A204.1 (cell line): ENCODE results near the gene GNAI2.

Experiments used
- FAIRE-seq: peaks from 2 replicates; lab custom pipeline; 2012; peaks lifted over from hg19 to GRCh38; lab: Jason Lieb, UNC

Gene GNAI2

GRCh38 chr3:50298836-50299637, 63.0 kb downstream of the GNAI2 start, which contains the start of the genes HYAL3 and NAA80:
HYAL3 (minus strand) TSS chr3:50299405; CDS start chr3:50295602, 3,803 bp downstream.
NAA80 (minus strand) TSS chr3:50299405; CDS start chr3:50297463, 1,942 bp downstream.
- peak; percentile 99 for FAIRE-seq

DNA sequence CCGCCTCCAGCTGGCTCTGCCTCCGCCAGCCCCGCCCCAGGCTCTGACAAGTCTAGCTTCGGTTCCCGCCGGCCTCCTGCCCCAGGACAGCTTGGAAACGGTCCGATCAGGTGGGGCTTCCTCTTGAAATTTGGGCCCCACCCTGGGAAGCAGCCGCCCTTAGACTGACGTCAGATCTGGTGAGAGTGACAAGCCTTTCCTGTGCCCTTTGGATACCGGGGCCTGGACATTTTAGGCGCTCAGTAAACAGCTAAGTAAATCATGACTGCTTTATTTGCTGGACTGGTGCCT, 63.6 kb downstream of the GNAI2 start:
- FAIRE-seq, result no peak

DNA sequence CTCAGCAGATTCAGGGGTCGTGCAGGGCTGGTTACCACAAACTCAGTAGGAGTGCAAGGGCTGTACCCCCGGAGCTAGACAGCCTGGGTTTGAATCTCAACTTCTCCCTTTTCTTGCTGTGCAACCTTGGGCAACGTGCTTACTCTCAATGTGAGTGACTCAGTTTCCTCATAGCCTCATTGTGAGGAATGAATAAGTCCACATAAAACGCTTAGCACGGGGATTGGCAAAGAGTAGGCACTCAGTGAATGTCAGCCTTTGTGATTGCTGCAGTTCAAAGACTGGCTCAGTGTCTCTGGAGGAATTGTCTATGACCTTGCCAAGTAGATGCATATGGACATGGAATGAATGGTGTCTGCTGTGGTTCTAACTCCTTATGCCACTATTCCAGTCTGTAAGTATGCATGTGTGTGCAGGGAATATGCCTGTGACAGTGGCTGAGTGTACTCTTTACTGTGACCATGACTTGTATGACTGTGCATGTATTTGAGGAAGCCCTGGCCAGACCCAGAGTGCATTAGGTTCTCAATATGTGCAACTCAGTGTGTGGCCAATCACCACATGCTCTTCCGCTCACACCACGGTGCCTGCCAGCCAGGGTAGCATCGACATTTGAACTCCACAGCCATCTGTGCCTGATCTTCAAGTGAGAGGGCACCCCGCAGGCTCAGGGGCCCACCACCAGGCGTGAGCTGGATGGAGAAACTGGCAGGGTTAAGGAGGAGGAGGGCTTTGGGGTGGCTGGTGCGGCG, 64.1 kb downstream of the GNAI2 start:
- FAIRE-seq, result no peak

DNA sequence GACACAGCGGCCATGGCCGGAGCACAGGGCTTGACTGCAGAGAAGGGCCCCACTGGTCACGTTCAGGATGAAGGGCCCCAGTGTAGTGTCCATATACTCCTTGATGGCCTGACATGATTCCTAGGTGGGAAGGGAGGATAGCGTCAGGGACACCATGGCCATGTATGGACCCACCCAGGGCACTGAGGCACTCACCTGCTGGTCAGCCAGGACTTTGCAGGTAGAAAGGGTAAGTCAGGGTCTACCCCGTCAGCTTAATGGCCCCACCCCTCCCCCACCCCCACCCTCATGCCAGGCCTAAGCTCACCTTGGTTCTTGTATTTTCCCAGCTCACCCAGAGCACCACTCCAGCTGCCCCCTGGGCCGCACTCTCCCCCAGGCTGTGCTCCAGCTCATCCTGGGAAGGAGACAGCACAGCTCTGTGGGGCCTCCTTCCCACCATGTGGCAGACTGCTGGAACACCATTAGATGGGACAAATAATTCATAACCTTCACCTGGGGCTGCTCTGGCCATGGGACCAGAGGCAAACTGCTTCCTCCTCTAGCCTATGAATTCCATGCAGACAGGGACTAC, 64.8 kb downstream of the GNAI2 start:
- no peak for FAIRE-seq

DNA sequence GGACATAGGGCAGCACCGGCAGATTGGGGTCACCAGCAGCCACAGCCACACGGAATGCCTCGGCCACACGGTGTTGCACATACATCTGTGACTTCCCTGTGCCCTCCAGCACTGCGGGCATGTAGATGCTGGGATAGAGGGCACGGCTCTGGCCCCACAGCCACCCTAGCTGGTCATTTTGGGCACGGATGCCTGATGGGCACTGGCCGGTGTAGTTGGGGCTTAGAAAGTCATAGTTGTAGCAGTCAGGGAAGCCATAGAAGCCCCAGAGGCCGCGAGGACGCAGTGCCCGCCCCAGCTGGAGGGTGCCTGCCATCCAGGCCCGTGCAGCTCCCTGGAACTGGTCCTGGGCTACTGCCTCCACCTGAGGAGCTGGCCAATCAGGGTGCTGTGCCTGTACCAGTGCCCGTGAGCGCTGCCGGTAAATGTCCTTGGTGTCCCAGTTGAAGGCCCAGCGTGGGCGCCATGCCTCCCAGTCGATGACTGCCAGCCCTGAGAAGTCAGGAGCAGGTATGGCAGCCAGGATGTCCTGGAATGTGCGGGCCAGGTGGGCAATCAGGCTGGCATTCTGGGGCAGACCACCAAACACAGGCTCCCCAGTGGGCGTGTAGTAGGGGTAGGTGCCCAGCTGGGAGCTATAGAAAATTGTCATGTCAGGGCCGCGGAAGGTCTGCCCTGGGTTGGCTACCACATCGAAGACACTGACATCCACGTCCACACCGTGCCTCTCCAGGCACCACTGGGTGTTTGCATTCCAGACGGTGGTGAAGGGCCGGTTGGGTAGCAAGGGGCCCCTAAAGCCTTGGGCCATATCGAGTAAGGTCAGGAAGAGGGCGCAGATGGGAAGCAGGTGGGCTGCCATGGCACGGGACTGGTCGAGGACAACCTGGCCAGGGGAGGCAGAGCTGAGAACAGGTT, 66.3 kb downstream of the GNAI2 start:
- FAIRE-seq, result no peak

- no peak for FAIRE-seq
Measured at GRCh38 chr3:50303013-50303815, 67.2 kb downstream of the GNAI2 start, which contains the start of gene HYAL1. HYAL1 (minus strand) TSS chr3:50303574; CDS start chr3:50302956, 618 bp downstream.

- no peak for FAIRE-seq
Measured at GRCh38 chr3:50304601-50305000, 68.6 kb downstream of the GNAI2 start.
